Hematopoietic multipotent progenitor cell treated with erythropoietin and hydrocortisone succinate and interleukin-3 and kit ligand, for 4 days (in vitro differentiated cells): Measurements from ENCODE around the gene NPFF.
"Not testable (repeated sequence)": the region's sequence is repeated elsewhere in the genome, so short reads cannot be mapped to it uniquely, and the experiment has no call there.

Source experiments
- DNase-seq: peaks from one replicate; pipeline ENCODE4 v3.0.0-alpha.2; 2015

The NPFF gene, protein sequence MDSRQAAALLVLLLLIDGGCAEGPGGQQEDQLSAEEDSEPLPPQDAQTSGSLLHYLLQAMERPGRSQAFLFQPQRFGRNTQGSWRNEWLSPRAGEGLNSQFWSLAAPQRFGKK

GRCh38 chr12:53506881-53507602, at the start of gene NPFF:
Gene NPFF (minus strand): TSS chr12:53507484. CDS start chr12:53507474, 10 bp downstream.
- no peak for DNase-seq

DNA sequence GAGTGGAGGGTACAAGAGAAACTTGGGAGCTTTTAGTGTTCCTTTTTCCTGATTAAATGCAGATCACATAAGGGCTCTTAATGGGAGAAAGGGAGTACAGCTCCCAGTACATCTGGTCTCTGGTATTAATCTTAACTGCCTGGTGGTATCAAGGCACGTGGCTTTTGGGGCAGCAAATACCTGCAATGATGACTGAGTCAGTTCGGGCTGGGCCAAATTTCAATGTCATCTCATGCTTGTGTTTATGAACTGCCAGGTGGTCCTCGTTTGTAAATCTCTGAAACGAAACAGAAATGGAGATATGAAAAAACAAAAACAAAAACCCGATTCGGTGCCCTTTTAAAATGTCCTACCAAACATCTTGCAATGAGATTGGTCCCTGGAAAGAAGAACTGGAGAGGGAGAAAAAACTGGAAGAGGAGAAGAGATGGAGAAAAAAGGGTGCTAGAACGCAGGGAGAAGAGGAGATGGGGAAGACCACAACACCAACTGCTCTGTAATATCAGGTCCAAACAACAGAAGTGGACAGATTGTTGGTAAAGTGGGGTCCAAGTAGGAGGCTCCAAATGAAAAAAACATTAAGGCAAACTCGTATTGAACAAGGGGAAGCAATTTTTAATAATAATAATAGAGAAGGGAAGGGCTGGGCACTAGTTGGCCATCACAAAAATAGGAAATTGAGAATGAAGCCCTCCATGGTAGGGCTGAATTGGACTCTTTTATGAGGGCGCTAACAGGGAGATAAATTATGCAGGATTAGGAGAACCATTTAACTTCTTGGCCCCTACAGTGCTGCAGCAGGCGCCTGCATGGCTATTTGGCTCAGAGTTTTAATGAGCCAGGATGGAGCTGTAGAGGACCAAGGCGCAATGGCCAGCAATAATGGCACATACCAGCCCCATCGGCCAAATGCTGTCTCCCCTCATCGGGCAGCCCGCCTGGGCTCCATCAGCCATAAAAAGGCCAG, 45.4 kb upstream of the NPFF start:
- no peak for DNase-seq

- no peak for DNase-seq
Observed at GRCh38 chr12:53551889-53552291, 44.6 kb upstream of the NPFF start.

DNA sequence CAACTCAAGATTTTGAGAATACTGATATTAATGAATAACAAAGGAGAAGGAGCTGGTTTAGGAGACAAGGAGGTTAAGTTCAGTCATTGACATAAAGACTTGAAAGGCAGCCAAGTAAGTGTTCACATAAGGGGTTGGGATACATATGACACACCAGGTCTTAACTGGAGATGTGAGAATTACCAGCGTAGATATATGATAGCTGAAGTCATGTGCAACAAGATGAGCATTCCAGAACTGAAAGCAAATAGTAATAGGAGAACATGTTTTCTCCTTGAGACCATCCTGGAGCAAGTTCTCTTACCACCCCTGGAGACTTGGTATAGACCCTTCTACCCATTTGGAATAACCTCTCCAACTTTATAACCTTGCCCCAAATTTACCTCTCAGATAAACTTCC, 43.3 kb upstream of the NPFF start:
- no peak for DNase-seq

DNA sequence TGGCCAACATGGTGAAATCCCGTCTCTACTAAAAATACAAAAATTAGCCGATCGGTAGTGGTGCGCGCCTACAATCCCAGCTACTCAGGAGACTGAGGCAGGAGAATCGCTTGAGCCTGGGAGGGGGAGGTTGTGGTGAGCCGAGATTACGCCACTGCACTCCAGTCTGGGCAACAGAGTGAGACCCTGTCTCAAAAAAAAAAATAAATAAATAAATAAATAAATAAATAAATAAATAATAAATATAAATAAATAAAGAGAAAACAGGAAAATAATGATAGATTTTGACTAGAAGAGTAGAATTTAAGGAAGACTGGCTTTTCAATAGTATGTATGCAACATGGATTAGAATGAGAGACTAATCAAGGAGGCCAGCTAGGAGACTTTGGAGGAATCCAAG, 42.8 kb upstream of the NPFF start:
- not testable (repeated sequence) for DNase-seq

DNA sequence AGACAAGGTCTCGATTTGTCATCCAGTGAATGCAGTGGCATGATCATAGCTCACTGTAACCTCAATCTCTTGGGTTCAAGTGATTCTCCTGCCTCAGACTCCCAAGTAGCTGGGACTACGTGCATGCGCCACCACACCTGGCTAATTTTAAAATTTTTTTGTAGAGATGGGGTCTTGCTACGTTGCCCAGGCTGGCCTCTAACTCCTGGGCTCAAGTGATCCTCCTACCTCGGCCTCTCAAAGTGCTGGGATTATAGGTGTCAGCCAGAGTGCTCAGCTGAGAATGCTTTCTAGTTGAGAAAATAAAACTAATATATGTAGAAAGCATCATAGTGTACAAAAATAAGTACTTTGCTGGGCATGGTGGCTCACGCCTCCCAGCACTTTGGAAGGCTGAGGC, 41.1 kb upstream of the NPFF start:
- not testable (repeated sequence) for DNase-seq

GRCh38 chr12:53543539-53543938, 36.3 kb upstream of the NPFF start:
- peak; percentile 86 for DNase-seq

- DNase-seq = no peak
Observed at GRCh38 chr12:53539526-53539925, 32.2 kb upstream of the NPFF start.

- no peak for DNase-seq
Observed at GRCh38 chr12:53538209-53538689, 31.0 kb upstream of the NPFF start.

DNA sequence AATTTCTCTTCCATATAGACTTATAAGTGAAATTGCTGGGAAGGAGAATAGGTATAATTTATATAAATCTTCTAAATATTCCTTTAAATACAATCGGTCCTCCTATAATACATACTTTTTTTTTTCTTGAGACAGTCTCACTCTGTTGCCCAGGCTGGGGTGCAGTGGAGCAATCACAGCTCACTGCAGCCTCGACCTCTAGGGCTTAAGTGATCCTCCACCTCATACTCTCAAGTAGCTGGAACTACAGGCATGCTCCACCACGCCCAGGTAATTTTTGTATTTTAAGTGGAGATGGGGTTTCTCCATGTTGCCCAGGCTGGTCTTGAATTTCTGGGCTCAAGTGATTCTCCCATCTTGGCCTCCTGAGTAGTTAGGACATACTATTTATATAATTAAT, 29.7 kb upstream of the NPFF start:
- no peak for DNase-seq

GRCh38 chr12:53533471-53533870, 26.2 kb upstream of the NPFF start:
- no peak for DNase-seq

DNA sequence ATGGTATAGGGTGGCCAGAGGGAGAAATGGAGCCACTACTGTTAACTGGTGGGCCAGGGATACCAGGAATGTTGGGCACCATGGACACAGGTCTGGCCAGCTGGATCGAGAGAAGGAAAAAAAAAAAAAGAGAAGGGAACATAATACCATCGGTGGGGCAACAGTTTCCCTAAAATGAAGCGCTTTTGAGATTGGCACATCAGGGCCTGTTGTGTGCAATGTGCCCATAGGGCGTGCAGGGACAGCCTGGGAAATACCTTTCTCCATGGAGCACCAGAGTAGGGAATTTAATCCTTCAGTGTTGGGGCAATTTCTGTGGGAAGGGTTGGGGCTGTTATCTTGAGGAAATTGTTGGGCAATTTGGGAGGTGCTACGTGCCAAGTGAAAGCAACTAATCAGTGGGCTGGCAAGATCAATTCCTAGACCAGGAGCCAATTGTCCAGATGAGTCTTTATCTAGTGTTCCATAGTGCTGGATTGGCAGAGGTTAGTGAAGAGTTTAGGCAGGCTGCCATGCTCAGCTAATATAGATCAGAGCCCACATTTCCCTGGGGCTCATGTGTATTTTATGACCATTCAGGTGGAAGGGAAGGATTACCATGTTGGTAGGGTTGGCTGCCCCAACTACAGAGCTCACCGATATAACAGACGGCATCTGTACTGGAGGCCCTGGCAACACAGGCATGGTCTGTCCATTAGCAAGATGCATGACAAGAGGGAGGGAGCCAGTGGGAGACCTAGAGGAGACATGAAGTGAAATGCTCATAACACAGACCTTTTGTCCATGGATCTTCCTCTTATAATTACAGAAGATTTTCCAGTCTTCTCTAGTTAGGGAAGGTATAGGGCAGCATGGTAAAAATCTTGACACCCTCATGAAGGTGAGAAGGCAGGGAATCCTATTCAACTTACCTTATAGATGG, 25.5 kb upstream of the NPFF start:
- DNase-seq = no peak

- no peak for DNase-seq
Observed at GRCh38 chr12:53532021-53532420, 24.7 kb upstream of the NPFF start.

GRCh38 chr12:53530920-53531319, 23.6 kb upstream of the NPFF start:
- no peak for DNase-seq

DNA sequence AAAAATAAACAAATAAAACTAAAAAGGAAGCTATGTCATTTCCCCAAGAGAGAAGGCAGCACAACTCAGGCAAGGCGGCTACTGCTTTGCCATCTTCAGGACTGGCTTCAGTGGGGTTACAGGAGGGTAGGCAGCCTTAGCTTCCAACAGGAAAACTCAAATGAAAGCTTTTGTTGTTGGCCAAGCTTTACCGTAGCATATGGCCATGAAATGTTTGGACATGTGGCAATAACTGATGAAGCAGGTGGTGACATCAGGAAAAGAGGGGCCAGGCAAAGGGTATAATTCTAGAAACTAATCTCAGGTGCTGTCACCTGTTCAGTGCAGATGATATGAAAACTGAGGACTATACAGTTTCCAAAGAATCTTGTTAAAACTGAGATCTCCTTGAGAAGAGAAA, 22.8 kb upstream of the NPFF start:
- no peak for DNase-seq

- DNase-seq = no peak
Observed at GRCh38 chr12:53524476-53524875, 17.2 kb upstream of the NPFF start.

- DNase-seq = no peak
Observed at GRCh38 chr12:53523131-53523530, 15.8 kb upstream of the NPFF start.

DNA sequence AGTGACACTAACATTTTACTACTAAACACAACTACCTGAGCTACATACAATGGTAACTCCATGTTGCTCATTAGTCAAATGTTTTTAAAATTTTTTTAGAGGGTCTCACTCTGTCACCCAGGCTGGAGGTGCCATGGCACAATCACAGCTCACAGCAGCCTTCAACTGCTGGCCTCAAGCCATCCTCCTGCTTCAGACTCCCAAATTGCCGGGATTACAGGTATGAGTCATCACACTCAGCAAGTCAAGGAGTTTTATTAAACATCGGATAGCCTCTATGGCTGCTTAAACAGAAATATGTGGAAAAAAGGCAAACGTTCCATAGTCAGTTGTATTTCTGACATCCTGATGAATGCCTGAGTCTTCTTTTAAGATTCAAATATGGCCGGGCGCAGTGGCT, 11.1 kb upstream of the NPFF start:
- DNase-seq = no peak

- no peak for DNase-seq
Observed at GRCh38 chr12:53516758-53517455, 9.6 kb upstream of the NPFF start.

GRCh38 chr12:53515291-53515680, 8.0 kb upstream of the NPFF start:
- DNase-seq = no peak

GRCh38 chr12:53514628-53515290, 7.5 kb upstream of the NPFF start:
- DNase-seq = no peak
